Esophagus squamous epithelium (tissue), 4 donors: Measurements from ENCODE around the gene JPH3.
"Not testable (repeated sequence)": the region's sequence is repeated elsewhere in the genome, so short reads cannot be mapped to it uniquely, and the experiment has no call there.

ENCODE experiments used
- CTCF ChIP-seq, 6 experiments: fragments of 450-650 bp in 4 of 6; fragments of 200-600 bp in 2 of 6; sonication (generic) in 2 of 6; IDR thresholded peaks; one replicate each; pipeline ENCODE4 v1.5.1; 2016 to 2019; ENCODE audit warnings: antibody characterized with exemption in 6 of 6, mild to moderate bottlenecking in 4 of 6, moderate library complexity in 4 of 6
- POLR2A ChIP-seq, 4 donors: fragments of 450-650 bp; IDR thresholded peaks; one replicate each; pipeline ENCODE4 v1.6.1; 2017; ENCODE audit warnings: antibody characterized with exemption in 4 of 4, mild to moderate bottlenecking in 4 of 4, moderate library complexity in 3 of 4

- not testable (repeated sequence) for TF ChIP-seq CTCF, POLR2A (IDR thresholded peaks at IDR 0.05)
Measured at GRCh38 chr16:87718831-87719230, 116.5 kb downstream of the JPH3 start.
